ENCODE measurements around the gene NKAIN1. TPM values are rescaled to one million over a fixed set of nuclear protein-coding genes. Genes with fewer than 3 reads are reported as not detected.
A peak's percentile ranks its signal among the peaks of the same experiment; 100 is the strongest.

NKAIN1 gene
- total and polyA plus RNA-seq, 12 donors, result 2.9 to 195 (median 10.5) TPM

DNA sequence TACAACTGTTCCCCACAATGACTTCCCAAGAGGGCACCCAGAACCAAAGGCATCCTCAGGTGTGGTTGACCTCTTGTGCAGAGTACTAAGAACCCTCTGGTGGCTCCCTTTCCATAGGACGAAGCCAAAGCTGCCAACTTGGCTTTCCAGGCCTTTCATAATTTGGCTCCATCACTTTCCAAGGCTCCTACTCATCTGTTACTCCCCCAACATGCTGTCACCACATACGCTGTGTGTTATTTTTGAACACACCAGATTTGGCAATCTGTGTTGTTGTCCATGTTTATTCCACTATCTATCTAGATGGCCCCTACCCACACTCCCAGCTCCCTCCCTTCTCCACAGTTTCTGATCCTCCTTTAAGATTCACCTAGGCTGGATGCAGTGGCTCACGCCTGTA is 10.2 kb upstream of the NKAIN1 start:
- H3K36me3 ChIP-seq (replicated peaks in 1 of 2), result no peaks in the 10 kb centered on the region
- 90 to 96% (median 94%) methylated on average over 3 of the region's 3 CpGs for WGBS, 4 donors
- no peak for DNase-seq
- H3K4me3 ChIP-seq, result no peak overlapping the region
- intact Hi-C loops (cut with DNase I), result no loop called here
- H3K27ac ChIP-seq, result no peak overlapping the region
- H3K27me3 ChIP-seq, result no peaks in the 10 kb centered on the region
- TF ChIP-seq, protein P1, sequence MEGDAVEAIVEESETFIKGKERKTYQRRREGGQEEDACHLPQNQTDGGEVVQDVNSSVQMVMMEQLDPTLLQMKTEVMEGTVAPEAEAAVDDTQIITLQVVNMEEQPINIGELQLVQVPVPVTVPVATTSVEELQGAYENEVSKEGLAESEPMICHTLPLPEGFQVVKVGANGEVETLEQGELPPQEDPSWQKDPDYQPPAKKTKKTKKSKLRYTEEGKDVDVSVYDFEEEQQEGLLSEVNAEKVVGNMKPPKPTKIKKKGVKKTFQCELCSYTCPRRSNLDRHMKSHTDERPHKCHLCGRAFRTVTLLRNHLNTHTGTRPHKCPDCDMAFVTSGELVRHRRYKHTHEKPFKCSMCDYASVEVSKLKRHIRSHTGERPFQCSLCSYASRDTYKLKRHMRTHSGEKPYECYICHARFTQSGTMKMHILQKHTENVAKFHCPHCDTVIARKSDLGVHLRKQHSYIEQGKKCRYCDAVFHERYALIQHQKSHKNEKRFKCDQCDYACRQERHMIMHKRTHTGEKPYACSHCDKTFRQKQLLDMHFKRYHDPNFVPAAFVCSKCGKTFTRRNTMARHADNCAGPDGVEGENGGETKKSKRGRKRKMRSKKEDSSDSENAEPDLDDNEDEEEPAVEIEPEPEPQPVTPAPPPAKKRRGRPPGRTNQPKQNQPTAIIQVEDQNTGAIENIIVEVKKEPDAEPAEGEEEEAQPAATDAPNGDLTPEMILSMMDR (IDR thresholded peaks at IDR 0.05), result no peak
- no peak for TF ChIP-seq POLR2A (IDR thresholded peaks at IDR 0.05)
- H3K4me1 ChIP-seq (replicated peaks in 1 of 2), result no peaks in the 10 kb centered on the region
- no peaks in the 10 kb centered on the region for H3K9me3 ChIP-seq (replicated peaks in 1 of 3)

DNA sequence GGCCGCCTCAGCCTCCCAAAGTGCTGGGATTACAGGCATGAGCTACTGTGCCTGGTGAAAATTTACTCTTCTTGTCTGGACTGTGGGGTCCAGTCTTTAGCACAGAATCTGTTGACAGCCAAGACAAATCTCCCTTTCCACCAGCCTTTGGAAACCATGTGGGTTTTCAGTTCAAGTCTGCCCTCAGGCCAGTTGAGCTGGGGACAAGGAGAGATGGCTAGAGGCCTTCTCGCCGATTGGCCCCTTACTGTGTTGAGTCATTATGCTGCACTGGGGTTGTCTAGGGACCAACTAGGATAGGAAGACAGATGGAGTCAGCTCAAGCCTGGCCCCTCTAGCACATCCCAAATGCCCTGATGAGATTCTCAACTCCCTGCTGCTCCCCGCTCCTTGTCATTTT is 8.6 kb upstream of the NKAIN1 start:
- no peak for TF ChIP-seq POLR2A (IDR thresholded peaks at IDR 0.05)
- TF ChIP-seq, protein P1 (IDR thresholded peaks at IDR 0.05), result no peak
- no peaks in the 10 kb centered on the region for H3K4me1 ChIP-seq (replicated peaks in 1 of 2)
- intact Hi-C loops (cut with DNase I), result no loop called here
- no peaks in the 10 kb centered on the region for H3K27me3 ChIP-seq
- WGBS, 4 donors, result 87 to 100% (median 97%) methylated on average over 2 to 4 of the region's 4 CpGs
- no peak overlapping the region for H3K4me3 ChIP-seq
- peak in 1 of 7 donors; percentile 69 for DNase-seq
- no peaks in the 10 kb centered on the region for H3K9me3 ChIP-seq (replicated peaks in 1 of 3)
- H3K36me3 ChIP-seq (replicated peaks in 1 of 2), result no peaks in the 10 kb centered on the region
- H3K27ac ChIP-seq, result no peak overlapping the region

GRCh38 chr1:31244326-31244725 is 4.6 kb upstream of the NKAIN1 start:
- no peaks in the 10 kb centered on the region for H3K36me3 ChIP-seq (replicated peaks in 1 of 2)
- TF ChIP-seq, protein P1 (IDR thresholded peaks at IDR 0.05), result no peak
- TF ChIP-seq POLR2A (IDR thresholded peaks at IDR 0.05), result peak in 1 of 2 donors; percentile 18
- intact Hi-C loops (cut with DNase I), result no loop called here
- DNase-seq, result peak in 4 of 7 donors; percentile 34 to 56 (median 43)
- no peaks in the 10 kb centered on the region for H3K9me3 ChIP-seq (replicated peaks in 1 of 3)
- no peaks in the 10 kb centered on the region for H3K27me3 ChIP-seq
- 35 to 43% (median 40%) methylated on average over 4 of the region's 4 CpGs for WGBS, 4 donors
- no peak overlapping the region for H3K4me3 ChIP-seq
- peak overlapping the region in 3 of 5 donors; percentile 39 to 84 (median 55) for H3K27ac ChIP-seq
- H3K4me1 ChIP-seq (replicated peaks in 1 of 2), result peaks cover 0 to 8% of the 10 kb centered on the region in 2 donors

DNA sequence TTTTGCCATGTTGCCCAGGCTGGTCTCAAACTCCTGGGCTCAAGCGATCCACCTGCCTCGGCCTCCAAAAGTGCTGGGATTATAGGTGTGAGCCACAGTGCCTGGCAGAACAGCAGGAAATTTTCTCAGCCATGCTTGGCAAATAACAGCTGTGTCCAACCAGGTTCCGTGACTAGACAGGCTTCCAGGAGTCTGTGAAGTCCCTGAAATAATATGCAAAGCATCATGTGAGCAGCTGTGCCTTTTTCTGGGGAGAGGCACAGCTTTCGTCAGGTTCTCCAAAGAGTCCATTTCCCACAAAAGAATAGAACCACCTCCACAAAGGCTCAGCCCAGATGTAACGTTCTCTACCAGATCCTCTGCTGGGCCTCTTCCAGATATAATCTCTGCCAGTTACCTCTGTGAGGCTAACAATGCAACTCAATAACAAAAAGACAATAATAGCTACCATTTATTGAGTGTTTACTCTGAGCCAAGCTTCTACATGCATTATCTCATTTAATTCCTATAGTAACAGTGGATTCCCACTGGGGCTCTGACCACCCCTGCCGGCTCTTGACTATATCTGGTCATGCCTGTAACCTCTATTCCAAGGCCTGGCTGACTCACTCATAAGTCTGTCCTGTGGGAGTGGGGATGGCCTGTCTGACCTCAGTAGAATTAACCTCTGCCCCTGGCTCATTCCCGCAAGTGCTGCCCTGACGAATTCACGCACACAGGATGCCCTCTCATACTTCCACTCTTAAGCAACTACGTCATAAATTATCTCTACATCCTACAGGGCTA is 4.0 kb upstream of the NKAIN1 start:
- 52 to 62% (median 54%) methylated on average over 8 to 10 of the region's 10 CpGs for WGBS, 4 donors
- intact Hi-C loops (cut with DNase I), result no loop called here
- H3K36me3 ChIP-seq (replicated peaks in 1 of 2), result no peaks in the 10 kb centered on the region
- peak in 4 of 7 donors; percentile 41 to 74 (median 59) for DNase-seq
- H3K4me1 ChIP-seq (replicated peaks in 1 of 2), result peaks cover 0 to 8% of the 10 kb centered on the region in 2 donors
- H3K4me3 ChIP-seq, result no peak overlapping the region
- TF ChIP-seq, protein P1 (IDR thresholded peaks at IDR 0.05), result no peak
- TF ChIP-seq POLR2A (IDR thresholded peaks at IDR 0.05), result no peak
- H3K9me3 ChIP-seq (replicated peaks in 1 of 3), result no peaks in the 10 kb centered on the region
- peak overlapping the region in 3 of 5 donors; percentile 39 to 84 (median 55) for H3K27ac ChIP-seq
- no peaks in the 10 kb centered on the region for H3K27me3 ChIP-seq
